ENCODE results near the gene TRABD2B.

The TRABD2B gene

DNA sequence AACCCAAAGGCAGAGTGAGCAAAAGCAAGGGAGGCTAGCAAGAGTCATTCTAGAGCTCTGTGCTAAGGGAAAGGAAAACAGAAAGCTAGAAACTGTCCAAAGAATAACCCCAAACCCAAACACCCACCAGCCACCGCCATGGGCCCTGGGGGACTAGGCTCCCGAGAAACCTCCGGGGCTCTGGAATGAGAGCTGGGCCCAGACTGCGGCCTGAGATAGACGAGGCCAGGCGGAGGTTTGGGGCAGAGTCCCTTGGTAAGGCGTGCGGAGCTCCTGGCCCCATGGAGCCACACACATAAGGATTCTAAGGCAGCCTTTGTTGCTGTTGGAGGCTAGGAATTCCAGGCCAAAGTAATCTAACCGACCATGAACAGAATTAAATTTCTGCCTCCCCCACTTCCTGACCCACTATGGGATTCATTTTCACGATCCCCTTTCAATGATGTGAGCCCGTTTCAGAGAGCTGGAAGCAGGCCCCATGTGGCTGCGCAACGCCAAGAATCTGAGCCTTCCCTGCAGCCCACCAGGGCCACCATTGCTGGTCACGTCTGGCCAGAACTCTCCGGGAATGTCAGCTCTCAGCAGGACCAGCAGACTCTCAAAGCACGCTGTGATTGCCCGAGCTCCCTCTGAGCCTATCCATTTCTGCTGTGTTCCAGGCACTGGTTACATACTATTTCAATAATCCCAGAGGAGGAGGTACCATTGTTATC, 145.0 kb downstream of the TRABD2B start:
- no peak for DNase-seq (ENCODE audit: low read depth, low spot score)

DNA sequence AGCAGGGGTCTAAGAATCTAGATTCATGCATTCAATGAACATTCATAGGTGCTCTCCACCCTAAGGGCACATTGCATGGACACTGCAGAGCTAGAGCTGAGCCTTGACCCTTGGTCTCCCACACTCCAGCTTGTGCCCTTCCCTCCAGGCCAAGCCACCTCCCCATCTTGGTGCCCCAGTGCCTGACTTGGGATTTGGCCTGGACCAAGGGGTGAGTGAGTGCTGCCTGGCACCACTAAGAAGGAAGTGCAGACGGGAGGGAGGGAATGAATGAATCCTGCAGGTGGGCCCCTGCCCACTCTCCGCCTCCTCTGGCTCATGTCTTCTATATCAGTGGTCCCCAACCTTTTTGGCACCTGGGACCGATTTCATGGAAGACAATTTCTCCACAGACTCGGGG, 146.7 kb downstream of the TRABD2B start:
- no peak for DNase-seq (ENCODE audit: low read depth, low spot score)

DNA sequence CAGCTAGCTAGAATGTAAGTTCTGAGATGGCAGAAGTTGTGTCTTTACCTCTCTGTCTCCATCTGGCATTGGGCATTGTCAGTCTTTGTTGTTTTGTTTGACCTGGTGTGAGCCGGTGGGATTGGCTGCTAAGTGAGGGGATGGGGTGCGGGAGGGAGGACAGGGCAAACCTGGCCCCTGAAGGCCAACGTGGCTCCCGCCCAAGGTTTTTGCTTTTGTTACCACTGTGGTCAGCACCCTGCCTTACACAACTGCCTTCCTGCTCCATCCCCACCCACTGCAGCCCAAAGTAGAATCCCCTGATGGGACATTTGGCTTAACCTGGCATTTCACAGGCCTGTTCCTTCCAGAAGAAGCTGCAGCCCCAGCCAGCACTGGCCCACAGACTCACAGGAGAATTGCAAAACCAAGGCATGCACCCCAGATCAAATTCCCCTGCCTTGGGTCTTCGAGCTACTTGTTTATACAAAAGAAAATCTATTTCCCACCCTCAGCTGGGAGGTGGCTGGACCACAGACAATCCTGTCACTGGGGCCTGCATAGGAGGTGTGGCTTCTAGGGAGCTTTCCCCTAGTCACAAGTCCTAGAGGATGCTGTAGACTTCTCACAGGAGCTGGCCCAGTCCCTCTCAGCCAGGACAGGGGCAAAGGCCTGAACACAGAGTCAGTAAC, 147.5 kb downstream of the TRABD2B start:
- no peak for DNase-seq (ENCODE audit: low read depth, low spot score)

DNA sequence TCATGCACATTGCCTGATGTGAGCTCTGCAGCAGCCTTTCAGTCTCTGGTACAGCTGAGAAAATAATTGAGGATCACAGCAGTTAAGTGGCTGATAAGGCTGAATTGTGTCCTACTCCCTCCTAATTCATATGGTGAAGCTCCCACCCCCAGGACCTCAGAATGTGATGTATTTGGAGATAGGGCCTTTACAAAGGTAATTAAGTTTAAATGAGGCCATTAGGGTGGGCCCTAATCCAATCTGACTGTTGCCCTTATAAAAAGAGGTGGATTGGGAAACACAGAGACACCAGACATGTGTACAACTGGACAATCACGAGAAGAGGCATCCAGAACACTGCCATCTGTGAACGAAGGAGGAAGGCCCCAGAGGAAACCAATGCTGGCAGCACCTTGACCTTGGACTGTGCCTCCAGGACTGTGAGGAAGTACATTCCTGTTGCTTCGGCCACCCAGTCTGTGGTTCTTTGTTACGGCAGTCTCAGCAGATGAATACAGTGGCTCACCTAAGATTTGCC, 148.1 kb downstream of the TRABD2B start:
- no peak for DNase-seq (ENCODE audit: low read depth, low spot score)

DNA sequence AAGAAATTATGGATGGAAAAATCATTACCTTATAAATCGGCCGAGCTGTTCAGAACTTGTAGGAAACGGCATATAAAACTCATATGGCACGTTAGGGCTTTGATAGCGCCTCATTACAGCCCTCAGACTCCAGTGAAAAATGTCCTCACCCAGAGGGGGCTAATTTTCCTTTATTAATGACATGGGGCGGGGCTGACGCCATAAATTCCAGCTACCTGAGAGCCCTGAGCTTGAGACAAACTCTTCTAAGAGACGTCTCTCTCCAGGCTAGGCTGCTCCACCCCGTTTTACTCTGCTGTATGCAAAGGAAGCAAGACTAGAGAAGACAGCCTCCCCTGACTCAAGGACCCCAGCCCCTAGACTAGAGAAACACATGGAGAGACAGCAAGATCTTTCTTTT, 149.4 kb downstream of the TRABD2B start:
- DNase-seq (ENCODE audit: low read depth, low spot score), result no peak

DNA sequence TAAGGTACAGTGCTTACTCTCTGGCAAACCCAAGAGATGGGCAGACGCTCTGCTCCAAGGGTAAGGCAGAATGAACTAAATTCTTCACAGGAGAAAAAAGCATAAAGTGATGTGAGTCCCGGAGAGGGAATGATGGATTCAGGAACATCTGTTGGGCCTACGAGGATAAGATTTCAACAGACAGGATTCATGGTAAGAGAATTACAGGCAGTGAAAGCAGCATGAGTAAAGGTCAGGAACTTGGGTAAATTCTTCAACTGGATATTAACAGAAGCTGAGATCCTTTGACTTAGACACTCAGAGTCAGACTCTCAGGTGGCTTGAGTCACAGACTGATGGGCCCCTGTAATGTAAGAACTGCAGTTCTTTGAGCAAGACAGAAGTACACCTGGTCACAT, 152.6 kb downstream of the TRABD2B start:
- DNase-seq (ENCODE audit: low read depth, low spot score), result no peak

DNA sequence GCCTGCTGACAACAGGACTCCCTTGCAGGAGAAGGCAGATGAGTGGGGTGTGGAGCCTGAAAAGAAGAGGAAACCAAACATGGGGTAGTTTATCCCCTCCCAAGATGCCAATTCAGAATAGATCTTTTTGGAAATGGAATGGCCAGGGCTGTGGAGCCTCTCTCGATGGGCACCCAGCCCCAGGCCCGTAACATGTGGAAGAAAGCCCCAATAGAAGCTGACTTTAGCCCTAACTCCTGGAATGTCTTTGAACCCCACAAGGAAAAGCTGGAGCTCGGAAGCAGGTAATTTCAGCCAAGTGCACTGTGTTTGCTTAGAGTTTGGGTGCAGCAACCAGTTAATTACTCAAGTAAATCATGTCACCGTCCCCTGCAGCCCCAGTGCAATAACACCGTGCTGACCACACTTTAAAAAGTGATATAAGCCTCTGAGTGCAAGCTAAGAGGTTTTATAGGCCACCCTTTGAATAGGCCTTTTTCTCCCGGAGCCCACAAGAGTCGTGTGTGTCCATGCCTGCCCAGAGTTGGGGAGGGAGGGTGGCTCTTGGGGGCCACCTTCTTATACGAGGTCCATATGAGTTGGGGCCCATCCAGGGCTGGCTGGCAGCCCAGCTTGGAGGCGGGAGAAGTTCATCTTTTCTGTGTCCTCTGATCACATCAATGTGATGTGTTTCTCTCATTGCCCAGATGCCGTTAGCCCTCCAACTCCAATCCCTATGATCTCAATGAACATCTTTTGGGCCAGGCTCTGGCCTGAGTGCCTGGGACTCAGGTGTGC, 153.2 kb downstream of the TRABD2B start:
- no peak for DNase-seq (ENCODE audit: low read depth, low spot score)

DNA sequence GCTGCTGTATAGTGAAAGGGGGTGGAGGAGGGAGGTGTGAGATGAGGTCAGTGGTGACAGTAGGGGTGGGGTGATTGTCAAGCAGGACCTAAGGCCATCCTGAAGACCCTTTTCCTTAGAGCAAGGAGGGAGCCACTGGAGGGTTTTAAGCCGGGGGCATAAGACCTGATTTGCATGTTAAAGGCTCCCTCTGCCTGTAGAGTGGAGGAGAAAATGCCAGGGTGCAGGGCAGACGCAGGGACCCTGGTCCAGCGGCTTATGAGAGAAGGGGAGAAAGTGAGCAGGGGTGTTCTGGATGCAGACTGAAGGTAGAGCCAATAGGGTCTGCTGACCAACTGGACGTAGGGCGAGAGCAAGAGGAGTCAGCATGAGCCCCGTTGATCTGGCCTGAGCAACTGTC, 154.1 kb downstream of the TRABD2B start:
- DNase-seq (ENCODE audit: low read depth, low spot score), result no peak

DNA sequence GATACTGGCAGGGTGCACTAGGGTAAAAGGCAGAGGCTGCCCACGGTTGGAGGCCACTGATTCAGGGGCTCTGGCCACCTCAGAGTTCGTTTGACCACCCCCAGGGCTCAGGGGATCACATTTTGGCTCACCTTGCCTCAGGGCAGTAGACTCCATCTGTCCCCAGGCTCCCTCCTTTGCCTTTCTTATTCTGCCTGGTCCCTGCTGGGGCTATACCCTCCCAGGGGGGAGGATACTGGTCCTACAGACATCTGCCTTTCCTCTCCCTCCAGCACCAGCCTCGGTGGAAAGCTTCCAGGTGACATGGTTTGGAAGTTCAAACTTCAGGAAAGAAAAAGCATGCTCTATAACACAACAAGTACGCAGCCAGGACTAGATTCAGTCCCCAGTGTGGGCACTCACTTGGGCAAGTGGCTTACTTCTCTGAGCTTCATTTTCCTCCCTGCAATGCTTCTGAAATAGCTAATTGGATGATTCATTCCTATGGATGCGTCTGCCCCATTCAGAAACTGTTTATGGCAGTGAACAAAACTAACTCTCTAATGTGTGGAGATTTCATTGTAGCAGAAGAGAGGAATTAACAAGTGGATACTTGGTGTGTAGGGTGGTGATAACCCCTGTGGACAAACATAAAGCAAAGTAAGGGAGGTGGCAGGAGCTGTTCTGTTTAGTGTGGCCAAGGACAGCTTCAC, 154.8 kb downstream of the TRABD2B start:
- DNase-seq (ENCODE audit: low read depth, low spot score), result no peak

DNA sequence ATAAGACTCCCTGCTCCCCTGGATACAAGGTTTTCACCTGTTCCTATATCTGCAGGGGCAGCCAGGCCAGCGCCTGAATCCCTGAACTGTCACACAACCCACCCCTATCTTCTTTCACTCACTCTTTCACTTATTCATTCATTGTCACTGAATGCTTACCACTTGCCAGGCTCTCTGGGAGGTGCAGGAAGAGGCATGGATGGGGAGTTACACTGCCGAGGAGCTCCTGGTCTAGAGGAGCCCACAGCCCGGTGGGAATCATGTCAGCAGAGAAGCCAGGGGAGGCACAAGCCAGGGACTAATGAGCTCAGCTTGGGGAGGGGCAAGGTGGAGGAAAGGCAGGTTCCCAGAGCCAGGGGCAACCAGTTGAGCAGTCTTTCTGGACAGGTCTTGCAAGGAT, 155.8 kb downstream of the TRABD2B start:
- DNase-seq (ENCODE audit: low read depth, low spot score), result no peak

DNA sequence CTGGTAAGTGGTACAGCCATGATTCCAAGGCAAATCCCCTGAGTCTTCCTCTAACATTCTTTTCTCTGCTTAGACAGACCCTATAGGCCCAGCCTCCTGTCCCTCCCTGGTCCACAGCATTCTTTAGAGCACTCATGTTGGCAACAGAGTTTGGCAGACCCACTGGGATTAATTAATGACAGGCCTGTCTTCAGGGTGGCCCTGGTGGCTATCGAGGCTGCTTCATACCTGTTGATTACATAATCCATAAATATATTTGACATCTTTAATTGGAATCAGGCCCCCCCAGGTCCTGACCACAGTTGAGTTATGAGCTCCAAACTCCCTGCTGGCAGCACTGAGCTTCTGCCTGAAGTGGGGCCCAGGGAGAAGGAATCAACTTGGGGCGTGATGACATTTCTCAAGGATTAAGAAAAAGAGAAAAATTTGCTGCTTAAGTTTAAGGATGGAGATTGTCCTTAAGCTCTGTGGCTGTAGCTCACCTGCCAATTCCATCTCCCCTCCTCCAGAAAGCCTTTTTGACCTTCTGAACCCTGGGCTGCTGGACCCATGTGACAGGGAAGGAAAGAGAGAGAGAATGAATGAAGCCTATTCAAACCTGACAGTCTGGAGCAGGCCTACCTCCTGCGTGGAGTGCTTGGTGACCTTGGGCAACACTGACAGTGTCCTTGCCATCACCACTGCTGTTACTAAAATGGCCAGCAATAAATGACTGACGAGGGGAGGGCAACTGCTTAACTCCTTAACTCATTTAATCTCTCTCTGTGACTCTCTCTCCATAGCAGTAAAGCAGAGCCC, 156.6 kb downstream of the TRABD2B start:
- no peak for DNase-seq (ENCODE audit: low read depth, low spot score)

DNA sequence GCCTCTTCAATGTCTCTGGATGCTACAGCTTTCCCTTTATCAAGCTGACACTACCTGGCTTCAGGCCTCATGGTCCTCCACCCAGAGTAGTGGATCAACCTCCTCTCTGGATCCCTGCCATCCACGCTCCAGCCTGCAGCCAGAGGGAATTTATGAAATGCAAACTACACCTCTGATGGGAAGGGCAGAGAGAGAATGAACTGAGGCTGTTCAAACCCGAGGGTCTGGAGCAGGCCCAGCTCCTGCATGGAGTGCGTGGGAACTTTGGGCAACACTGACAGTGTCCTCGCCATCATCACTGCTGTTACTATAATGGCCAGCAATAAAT, 157.8 kb downstream of the TRABD2B start:
- DNase-seq (ENCODE audit: low read depth, low spot score), result no peak

DNA sequence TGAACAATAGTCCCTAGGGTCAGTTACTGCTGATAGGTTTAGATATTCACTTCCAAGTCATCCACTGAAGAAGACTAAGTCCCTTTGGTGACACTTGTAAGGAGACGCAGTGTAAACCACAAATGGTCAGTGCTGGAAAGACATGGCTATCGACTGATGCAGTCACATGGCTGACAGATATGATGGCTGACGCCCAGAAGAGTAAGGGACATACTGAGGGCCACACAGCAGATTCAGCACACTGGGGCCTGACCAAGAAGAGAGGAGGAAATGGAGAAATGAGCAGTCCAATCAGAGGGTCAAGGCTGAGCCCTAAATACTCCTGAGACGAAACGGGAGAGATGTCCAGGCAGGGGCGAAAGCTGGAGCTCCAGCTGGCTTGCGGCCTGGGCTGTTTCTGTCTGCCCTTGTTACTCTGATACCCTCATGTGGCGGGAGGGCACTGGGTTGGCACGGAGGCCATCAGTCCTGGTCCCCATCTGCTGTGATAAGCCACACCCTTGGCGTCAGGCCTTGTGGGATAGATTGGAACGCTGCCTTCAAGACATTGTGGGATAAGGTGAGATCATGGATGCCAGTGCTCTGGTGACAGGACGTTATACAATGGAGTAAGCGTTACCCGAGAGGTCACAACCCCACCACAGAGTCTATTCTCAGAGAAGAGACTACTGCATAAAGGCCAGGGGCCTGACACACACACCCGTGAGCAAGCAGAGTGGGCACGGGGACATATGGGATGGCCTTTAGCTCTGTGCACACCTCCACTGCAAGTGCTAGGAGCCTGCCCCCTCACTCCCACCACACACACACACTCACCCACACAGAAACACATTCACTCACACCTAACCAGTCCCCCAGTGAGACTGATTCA, 158.4 kb downstream of the TRABD2B start:
- DNase-seq (ENCODE audit: low read depth, low spot score), result no peak

DNA sequence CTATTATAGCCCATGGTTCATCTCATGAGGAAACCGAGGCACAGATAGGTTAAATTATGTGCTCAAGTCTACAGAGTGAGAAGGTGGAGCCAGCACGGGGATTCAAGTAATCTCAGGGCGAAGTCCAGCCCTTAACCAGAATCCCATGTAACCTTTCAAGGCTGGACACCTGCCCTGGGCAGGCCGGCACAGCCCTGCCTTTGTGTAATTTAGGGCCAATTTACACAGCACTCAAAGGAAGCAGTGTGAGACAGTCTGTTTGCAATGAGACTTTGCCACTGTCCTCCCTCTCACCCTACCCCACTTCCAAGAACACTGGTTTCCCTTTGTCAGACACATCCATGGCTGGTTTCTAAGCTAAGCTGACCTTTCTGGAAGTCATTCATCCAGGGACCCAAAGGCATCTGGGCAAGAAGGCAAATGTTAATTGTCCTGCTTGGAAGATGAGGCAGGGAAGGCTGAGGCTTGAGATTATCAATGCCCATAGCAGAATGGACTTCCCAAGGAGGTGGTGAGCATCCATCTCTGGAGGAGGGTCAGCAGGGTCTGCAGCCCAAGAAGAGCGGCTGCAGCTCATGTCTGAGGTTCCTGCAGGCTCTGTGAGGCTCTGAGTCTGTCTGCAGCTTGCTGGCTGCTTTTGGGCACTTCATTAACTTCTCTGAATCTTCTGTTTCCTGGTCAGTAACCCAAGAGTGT, 159.2 kb downstream of the TRABD2B start:
- no peak for DNase-seq (ENCODE audit: low read depth, low spot score)

DNA sequence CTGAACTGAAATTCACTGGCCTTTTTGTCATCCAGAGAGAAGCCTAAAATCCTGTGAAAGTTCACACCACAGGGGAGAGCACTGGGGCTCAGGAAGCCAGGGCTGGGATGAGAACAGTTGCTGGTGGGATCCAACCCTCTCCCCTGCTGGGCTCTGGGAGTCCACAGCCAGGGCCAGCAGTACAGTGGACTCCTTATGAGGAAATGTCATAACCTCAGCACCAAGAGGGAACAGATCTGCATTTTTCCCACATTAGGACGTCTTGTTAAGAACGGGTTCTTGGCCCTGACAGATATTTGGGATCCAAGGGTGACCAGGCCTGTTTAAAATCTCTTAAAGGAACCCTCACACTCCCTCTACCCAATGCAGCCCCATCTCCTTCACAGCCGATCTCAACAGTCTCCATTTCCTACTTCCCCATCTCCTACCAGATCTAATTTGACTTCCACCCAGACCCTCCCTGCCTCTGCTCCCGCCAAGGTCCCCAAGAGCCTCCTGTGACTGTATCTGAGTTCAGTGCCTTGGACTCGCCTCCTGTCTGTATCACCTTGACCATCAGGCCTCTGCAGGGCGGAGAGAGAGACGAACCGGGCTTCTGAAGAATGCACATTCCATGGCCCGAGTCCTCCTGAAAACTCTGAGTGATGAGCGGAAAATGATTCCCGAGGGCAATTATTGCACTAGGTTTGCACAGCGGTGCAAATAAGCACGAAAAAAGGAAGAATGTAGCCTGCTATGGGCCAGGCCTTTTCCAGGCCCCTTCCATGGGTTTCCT, 159.9 kb downstream of the TRABD2B start:
- no peak for DNase-seq (ENCODE audit: low read depth, low spot score)

DNA sequence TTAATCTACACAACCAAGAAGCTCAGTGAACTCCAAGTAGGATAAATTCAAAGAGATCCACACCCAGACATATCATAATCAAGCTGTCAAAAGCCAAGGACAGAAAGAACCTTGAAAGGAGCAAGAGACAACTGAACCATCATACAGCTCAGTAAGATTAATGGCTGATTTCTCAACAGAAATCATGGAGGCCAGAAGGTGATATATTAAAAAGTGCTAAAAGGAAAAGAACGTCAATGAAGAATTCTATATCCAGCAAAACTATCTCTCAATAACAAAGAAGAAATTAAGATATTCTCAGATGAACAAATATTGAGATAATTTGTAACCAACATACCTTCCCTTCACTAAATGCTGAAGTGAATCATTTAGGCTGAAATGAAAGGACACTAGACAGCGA, 161.8 kb downstream of the TRABD2B start:
- DNase-seq (ENCODE audit: low read depth, low spot score), result no peak

DNA sequence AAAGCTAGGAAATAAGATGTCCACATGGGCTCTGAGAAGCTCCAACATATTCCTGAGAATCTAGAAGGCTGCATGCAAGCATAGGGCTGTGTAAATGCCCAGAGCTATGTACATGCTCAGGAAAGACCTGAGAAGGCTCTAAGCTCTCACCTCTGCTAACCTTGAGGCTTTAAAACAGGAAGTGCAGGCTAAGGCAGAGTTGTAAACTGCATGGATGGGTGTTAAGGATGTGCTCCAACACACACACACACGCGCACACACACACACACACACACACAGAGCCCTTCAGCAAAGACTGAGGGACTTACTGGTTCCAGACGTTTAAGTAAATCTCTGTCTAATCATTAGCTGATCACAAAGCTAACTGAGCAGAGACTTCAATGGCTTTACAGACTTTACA, 162.9 kb downstream of the TRABD2B start:
- no peak for DNase-seq (ENCODE audit: low read depth, low spot score)

DNA sequence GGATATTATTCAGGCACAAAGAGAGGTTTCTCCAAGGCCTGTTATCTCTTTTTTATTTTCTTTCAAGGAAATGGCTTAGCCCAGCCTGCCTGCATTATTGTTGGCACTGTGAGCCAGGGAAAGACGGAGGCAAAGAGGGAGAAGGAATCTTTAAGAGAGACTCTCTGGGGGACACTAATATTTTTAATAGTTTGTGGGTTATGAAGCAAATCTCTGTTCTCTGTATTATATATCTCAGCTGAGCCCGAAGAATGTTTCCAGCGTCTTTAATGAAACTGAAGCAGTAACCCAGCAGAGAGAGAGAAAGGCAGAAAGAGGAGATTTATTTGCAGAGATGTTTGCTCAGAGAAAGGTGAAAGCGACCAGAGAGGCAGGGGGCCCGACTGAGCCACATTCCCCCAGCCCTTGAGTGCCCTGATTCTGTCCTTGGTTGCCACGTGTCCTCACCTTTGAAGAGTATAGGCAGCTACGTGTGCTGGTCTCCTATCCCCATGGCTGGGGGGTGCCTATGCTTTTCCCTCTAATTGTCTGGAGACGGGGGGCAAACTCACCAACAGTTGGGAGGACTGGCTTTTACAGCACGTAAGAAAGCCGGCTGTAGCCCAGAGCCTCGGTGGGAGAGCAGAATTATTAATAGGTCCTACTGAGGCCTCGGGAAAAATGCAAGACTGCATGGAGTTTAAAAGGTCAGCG, 166.4 kb downstream of the TRABD2B start:
- no peak for DNase-seq (ENCODE audit: low read depth, low spot score)
